HepG2 (cell line): ENCODE results near the gene BID. TPM values are rescaled to one million over a fixed set of nuclear protein-coding genes. Genes with fewer than 3 reads are reported as not detected.

Source experiments
- AKAP8 ChIP-seq: sonication (generic); formaldehyde crosslinking; IDR thresholded peaks from 2 replicates; pipeline ENCODE4 v1.5.1; 2020; ENCODE audit warnings: mild to moderate bottlenecking, missing genetic modification reagents
- BCL3 ChIP-seq: sonication (generic); formaldehyde crosslinking; IDR thresholded peaks from 2 replicates; pipeline ENCODE4 v1.5.1; 2020; ENCODE audit warnings: mild to moderate bottlenecking, missing genetic modification reagents, moderate library complexity
- DRAP1 ChIP-seq: IDR thresholded peaks from 2 replicates; pipeline ENCODE4 v1.6.1; 2016; ENCODE audit warnings: missing genetic modification reagents, missing compliant biosample characterization
- FOSL2 ChIP-seq: sonication (generic); formaldehyde crosslinking; IDR thresholded peaks from 2 replicates; pipeline ENCODE4 v1.4.0; 2020; ENCODE audit warnings: missing genetic modification reagents
- HCFC1 ChIP-seq: fragments of 150-350 bp; IDR thresholded peaks from 2 replicates; pipeline ENCODE4 v1.6.1; 2014; ENCODE audit warnings: low read depth, low read length
- HMGA1 ChIP-seq: sonication (generic); formaldehyde crosslinking; conservative IDR thresholded peaks from 2 replicates; pipeline ENCODE4 v1.4.0; 2020; ENCODE audit warnings: missing genetic modification reagents
- HNF1A ChIP-seq, 2 experiments: sonication (generic) in 1 of 2; formaldehyde crosslinking in 1 of 2; IDR thresholded peaks; 2 replicates each; pipeline versions ENCODE4 v1.4.0 to v1.6.1; 2016 to 2020; ENCODE audit warnings: borderline replicate concordance in 1 of 2, low read depth in 1 of 2, mild to moderate bottlenecking in 1 of 2, missing genetic modification reagents in 1 of 2
- HOXA9 ChIP-seq: sonication (generic); formaldehyde crosslinking; IDR thresholded peaks from 2 replicates; pipeline ENCODE4 v1.8.1; 2022; ENCODE audit warnings: missing genetic modification reagents, mild to moderate bottlenecking, moderate library complexity, borderline replicate concordance
- MAF1 ChIP-seq: sonication (generic); formaldehyde crosslinking; IDR thresholded peaks from 2 replicates; pipeline ENCODE4 v1.5.0; 2020; ENCODE audit warnings: missing genetic modification reagents, borderline replicate concordance
- MBD4 ChIP-seq: IDR thresholded peaks from 2 replicates; pipeline ENCODE4 v1.6.1; 2012; ENCODE audit warnings: low read length, inconsistent platforms, borderline replicate concordance
- POLR2AphosphoS5 ChIP-seq: IDR thresholded peaks from 2 replicates; pipeline ENCODE4 v1.6.1; 2012; ENCODE audit warnings: low read depth, low read length
- RORA ChIP-seq: sonication (generic); formaldehyde crosslinking; IDR thresholded peaks from 2 replicates; pipeline ENCODE4 v1.5.0; 2020; ENCODE audit warnings: mild to moderate bottlenecking, missing genetic modification reagents, moderate library complexity
- SATB2 ChIP-seq: sonication (generic); formaldehyde crosslinking; IDR thresholded peaks from 2 replicates; pipeline ENCODE4 v1.5.0; 2020; ENCODE audit warnings: missing genetic modification reagents
- SIN3B ChIP-seq: fragments of 150-350 bp; IDR thresholded peaks from 2 replicates; pipeline ENCODE4 v1.6.1; 2014; ENCODE audit warnings: low read length
- SRSF9 ChIP-seq: fragments of 200-400 bp; formaldehyde crosslinking; IDR thresholded peaks from 2 replicates; pipeline ENCODE4 v1.6.1; 2018; ENCODE audit warnings: borderline replicate concordance, mild to moderate bottlenecking, low read depth, low read length; ENCODE audit not compliant: insufficient read depth, poor library complexity, severe bottlenecking
- TFDP2 ChIP-seq: sonication (generic); formaldehyde crosslinking; IDR thresholded peaks from 2 replicates; pipeline ENCODE4 v1.4.0; 2020; ENCODE audit warnings: missing genetic modification reagents
- ZNF143 ChIP-seq: sonication (generic); formaldehyde crosslinking; IDR thresholded peaks from 2 replicates; pipeline ENCODE4 v1.4.0; 2020; ENCODE audit warnings: missing genetic modification reagents
- ZNF558 ChIP-seq: sonication (generic); formaldehyde crosslinking; IDR thresholded peaks from 2 replicates; pipeline ENCODE4 v1.9.0; 2022; ENCODE audit warnings: mild to moderate bottlenecking, missing genetic modification reagents, borderline replicate concordance
- ZNF652 ChIP-seq: IDR thresholded peaks from 2 replicates; pipeline ENCODE4 v1.6.1; 2016; ENCODE audit warnings: low read depth, borderline replicate concordance
- ZNF672 ChIP-seq: sonication (generic); formaldehyde crosslinking; IDR thresholded peaks from 2 replicates; pipeline ENCODE4 v1.8.1; 2022; ENCODE audit warnings: missing genetic modification reagents
- ZNF703 ChIP-seq: sonication (generic); formaldehyde crosslinking; IDR thresholded peaks from 2 replicates; pipeline ENCODE4 v1.5.1; 2020; ENCODE audit warnings: missing genetic modification reagents, mild to moderate bottlenecking, moderate library complexity, borderline replicate concordance
- polyA plus RNA-seq, 8 experiments: library from polyadenylated mRNA; depleted of rRNA in 3 of 8; stranded (reverse) in 7 of 8; unstranded in 1 of 8; fragments of >200 nt; fragmentation: Illumina TruSeq in 4 of 8; extraction: Trizol in 4 of 8; gene quantifications; 2 replicates each; pipeline versions ENCODE4 v1.2.1 to v1.2.3, GENCODE V29; 2011 to 2016; ENCODE audit warnings: low read depth in 4 of 8, missing spikeins in 1 of 8, mixed read lengths in 1 of 8; ENCODE audit not compliant: insufficient read depth in 1 of 8
- total RNA-seq, 5 experiments: library from RNA; depleted of rRNA; stranded (reverse); fragments of >200 nt; fragmentation: Illumina TruSeq; extraction: Trizol; gene quantifications; 2 replicates each; pipeline ENCODE4 v1.2.3, GENCODE V29; 2016; ENCODE audit warnings: low read depth in 1 of 5

The BID gene
- total and polyA plus RNA-seq, 2 of the 13 experiments (the other 11 are each of a cell fraction or from before 2014, with no cell fraction given) = 35.3 to 51.7 TPM

- TF ChIP-seq HOXA9 (CRISPR knock-in tag) = no peak
- TF ChIP-seq FOSL2 (CRISPR knock-in tag) = no peak
- no peak for TF ChIP-seq SIN3B
- TF ChIP-seq SRSF9 = no peak
- no peak for TF ChIP-seq MBD4
- no peak for TF ChIP-seq MAF1
- TF ChIP-seq RORA (CRISPR knock-in tag) = no peak
- no peak for TF ChIP-seq ZNF143 (CRISPR knock-in tag)
- TF ChIP-seq TFDP2 (CRISPR knock-in tag) = no peak
- no peak for TF ChIP-seq HMGA1
- no peak for TF ChIP-seq SATB2 (CRISPR knock-in tag)
- no peak for TF ChIP-seq HCFC1
- TF ChIP-seq ZNF652 = no peak
- TF ChIP-seq ZNF672 (CRISPR knock-in tag) = no peak
- TF ChIP-seq HNF1A (IDR thresholded peaks at IDR 0.05; ENCODE audit: low read depth) = no peak
- no peak for TF ChIP-seq HNF1A (CRISPR knock-in tag; IDR thresholded peaks at IDR 0.05; ENCODE audit: borderline replicate concordance)
- TF ChIP-seq ZNF703 (CRISPR knock-in tag) = no peak
- no peak for TF ChIP-seq AKAP8 (CRISPR knock-in tag)
- no peak for TF ChIP-seq BCL3
- TF ChIP-seq ZNF558 = no peak
- TF ChIP-seq POLR2AphosphoS5 = peak; percentile 83
- peak; percentile 79; the same call in 1 of the 2 replicates for TF ChIP-seq DRAP1 (CRISPR knock-in tag)
Measured at GRCh38 chr22:17777005-17777716, 2.9 kb upstream of the BID start (continued).
